Stimulated activated effector memory CD8-positive, alpha-beta T cell treated with anti-CD3 and anti-CD28 coated beads, Interleukin-12 subunit alpha, Interleukin-12 subunit beta, amount 100 ng/mL, for 72 hours (primary cell): ENCODE data around the gene STPG1.

Source experiments
- ATAC-seq: fragments of 150-1000 bp; cut with Tn5 transposase; 2 replicates; pipeline ENCODE4 v1.10.0; 2021
- DNase-seq, 2 donors: peaks; one replicate each; pipeline ENCODE4 v3.0.0; 2021 to 2022; ENCODE audit warnings: low spot score in 2 of 2
- H3K27ac Mint-ChIP-seq: one replicate; pipeline ENCODE4 v1.8.0; 2022; ENCODE audit warnings: mild to moderate bottlenecking, mixed read lengths
- H3K36me3 Mint-ChIP-seq: one replicate; pipeline ENCODE4 v1.8.0; 2022; ENCODE audit warnings: mild to moderate bottlenecking, mixed read lengths
- H3K4me1 Mint-ChIP-seq: one replicate; pipeline ENCODE4 v1.8.0; 2022; ENCODE audit warnings: mixed read lengths
- H3K4me3 Mint-ChIP-seq: one replicate; pipeline ENCODE4 v1.8.0; 2022; ENCODE audit warnings: mild to moderate bottlenecking, mixed read lengths
- H3K9me3 Mint-ChIP-seq: one replicate; pipeline ENCODE4 v1.8.0; 2022; ENCODE audit warnings: mixed read lengths

Gene STPG1

GRCh38 chr1:24441480-24441879 is 27.9 kb upstream of the STPG1 start:
- Mint-ChIP-seq H3K9me3 (no peaks in the 10 kb centered on the region), H3K36me3 (peaks cover 16% of the 10 kb centered on the region), H3K27ac (peak overlapping the region; percentile 64), H3K4me1 (peaks cover 6% of the 10 kb centered on the region), H3K4me3 (no peak overlapping the region)
- ATAC-seq (no peak), DNase-seq (no peak)

DNA sequence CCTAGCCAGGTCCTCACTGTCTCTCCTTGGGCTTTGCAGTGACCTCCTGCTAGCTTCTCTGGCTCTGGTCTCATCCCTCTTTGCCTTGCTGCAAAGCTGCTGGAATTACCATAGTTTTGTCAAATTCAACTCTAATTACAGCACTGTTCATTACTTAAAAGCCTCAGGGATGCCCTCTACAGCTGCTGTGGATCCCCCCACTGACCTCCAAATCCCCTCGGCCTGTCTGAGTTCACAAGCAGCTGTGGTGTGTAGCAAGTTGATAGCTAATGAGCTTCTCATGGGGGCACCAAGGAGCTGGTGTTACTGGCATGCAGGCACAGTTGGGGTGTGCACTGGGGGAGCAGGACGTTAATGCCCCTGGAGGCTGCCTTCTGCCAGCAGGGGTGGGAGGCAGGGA is 26.9 kb upstream of the STPG1 start:
- Mint-ChIP-seq H3K9me3 (no peaks in the 10 kb centered on the region), H3K4me3 (no peak overlapping the region), H3K36me3 (peaks cover 13% of the 10 kb centered on the region), H3K27ac (peak overlapping the region; percentile 64), H3K4me1 (peaks cover 6% of the 10 kb centered on the region)
- ATAC-seq, result no peak
- DNase-seq, result no peak

DNA sequence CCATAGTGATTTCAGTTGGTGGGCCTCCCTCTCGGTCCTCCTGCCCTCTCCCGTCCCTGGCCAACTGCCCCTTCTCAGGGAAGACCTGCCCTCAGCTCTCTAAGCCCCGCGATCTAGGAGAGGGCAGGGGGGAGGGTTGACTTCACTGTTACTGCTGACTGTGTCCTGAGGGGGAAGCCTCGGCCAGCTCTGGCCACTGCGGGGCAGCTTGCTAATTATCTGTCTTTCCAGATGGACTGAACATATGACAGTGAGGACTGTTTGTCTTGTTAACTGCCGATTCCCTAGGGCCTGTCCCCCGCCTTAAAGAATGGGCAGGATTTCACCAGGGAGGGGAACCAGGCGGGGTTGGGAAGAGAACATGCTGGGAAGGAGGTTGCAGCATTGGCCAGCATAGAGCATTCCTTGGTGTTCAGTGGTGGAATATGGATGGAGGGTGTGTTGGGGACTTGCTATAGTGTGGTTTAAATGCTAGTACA is 24.9 kb upstream of the STPG1 start:
- no peak overlapping the region for H3K4me3 Mint-ChIP-seq
- DNase-seq, result no peak
- ATAC-seq, result no peak
- H3K9me3 Mint-ChIP-seq, result no peaks in the 10 kb centered on the region
- H3K4me1 Mint-ChIP-seq, result peaks cover 6% of the 10 kb centered on the region
- H3K27ac Mint-ChIP-seq, result no peak overlapping the region
- peaks cover 5% of the 10 kb centered on the region for H3K36me3 Mint-ChIP-seq

GRCh38 chr1:24437631-24438396 is 24.2 kb upstream of the STPG1 start:
- H3K4me1 Mint-ChIP-seq, result peaks cover 6% of the 10 kb centered on the region
- H3K9me3 Mint-ChIP-seq, result no peaks in the 10 kb centered on the region
- no peak for ATAC-seq
- peak overlapping the region; percentile 20 for H3K27ac Mint-ChIP-seq
- no peak for DNase-seq
- peaks cover 6% of the 10 kb centered on the region for H3K36me3 Mint-ChIP-seq
- H3K4me3 Mint-ChIP-seq, result no peak overlapping the region

- Mint-ChIP-seq H3K4me3 (no peak overlapping the region), H3K4me1 (peaks cover 1% of the 10 kb centered on the region), H3K36me3 (peaks cover 6% of the 10 kb centered on the region), H3K27ac (no peak overlapping the region), H3K9me3 (no peaks in the 10 kb centered on the region)
- ATAC-seq (no peak), DNase-seq (no peak)
Measured at GRCh38 chr1:24435782-24436365, 22.3 kb upstream of the STPG1 start.

- Mint-ChIP-seq H3K9me3 (no peaks in the 10 kb centered on the region), H3K4me1 (peaks cover 19% of the 10 kb centered on the region), H3K4me3 (no peak overlapping the region), H3K27ac (no peak overlapping the region), H3K36me3 (peaks cover 26% of the 10 kb centered on the region)
- DNase-seq (no peak), ATAC-seq (no peak)
Measured at GRCh38 chr1:24427545-24427862, 13.9 kb upstream of the STPG1 start.

DNA sequence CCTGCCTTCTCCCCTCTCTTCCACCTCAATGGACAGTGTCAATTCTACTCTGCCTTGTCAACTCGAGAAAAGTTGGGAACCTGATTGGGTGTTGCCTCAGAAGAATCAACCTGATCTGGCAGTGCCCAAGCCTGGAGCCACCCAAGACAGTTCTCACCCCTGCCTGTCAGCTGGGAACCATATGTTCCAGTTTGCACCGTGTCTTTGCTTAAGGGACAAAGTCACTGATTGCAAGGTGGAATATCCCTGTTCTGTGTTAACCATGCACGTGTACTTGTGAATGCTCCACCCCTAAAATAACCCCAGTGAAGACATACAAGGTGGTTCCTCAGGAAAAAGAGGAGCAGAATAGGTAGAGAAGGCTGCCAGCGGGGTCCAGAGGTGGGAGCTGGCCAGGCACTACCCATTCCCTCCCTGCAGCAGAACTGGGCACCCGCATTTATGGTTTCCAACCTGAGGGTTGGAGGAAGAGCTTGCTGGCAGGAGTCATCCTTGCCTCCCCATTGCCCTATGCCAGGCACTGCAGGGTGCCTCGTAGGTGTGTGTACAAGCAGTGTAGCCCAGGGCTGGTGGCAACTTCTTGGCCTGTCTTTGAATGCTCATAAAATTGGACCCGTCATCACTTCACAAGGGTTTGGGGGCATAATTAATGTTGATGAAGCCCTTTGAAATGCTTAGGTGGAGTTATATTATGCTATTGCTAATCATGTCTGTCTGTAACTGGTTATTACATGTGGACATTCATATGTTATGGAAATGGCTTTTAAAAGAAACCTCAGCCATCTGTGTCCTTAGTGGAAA is 13.4 kb upstream of the STPG1 start:
- Mint-ChIP-seq H3K27ac (peak overlapping the region; percentile 23), H3K4me3 (no peak overlapping the region), H3K4me1 (peaks cover 19% of the 10 kb centered on the region), H3K9me3 (no peaks in the 10 kb centered on the region), H3K36me3 (peaks cover 32% of the 10 kb centered on the region)
- ATAC-seq (no peak), DNase-seq (no peak)

DNA sequence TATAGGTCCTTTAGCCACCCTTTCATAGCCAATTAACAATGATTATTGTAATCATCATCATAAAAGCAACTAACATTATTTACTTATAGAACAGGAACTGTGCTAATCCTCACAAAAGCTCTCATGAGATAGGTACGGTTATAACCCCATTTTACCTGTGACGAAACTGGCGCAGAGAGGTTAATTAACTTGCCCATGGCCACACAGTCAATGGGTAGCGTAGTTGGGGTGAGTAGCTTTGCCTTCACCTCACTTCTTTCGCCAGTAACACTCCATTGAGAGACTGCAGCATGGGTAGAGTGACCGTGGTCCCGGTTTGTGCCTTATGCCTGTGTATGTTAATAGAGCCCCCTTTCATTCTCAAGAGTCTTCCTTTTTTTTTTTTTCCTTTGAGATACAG is 12.3 kb upstream of the STPG1 start:
- H3K4me1 Mint-ChIP-seq, result peaks cover 19% of the 10 kb centered on the region
- H3K4me3 Mint-ChIP-seq, result no peak overlapping the region
- ATAC-seq (no peak), DNase-seq (no peak)
- H3K27ac Mint-ChIP-seq, result peak overlapping the region; percentile 23
- H3K36me3 Mint-ChIP-seq, result peaks cover 42% of the 10 kb centered on the region
- H3K9me3 Mint-ChIP-seq, result no peaks in the 10 kb centered on the region

GRCh38 chr1:24425441-24425840 is 11.9 kb upstream of the STPG1 start:
- Mint-ChIP-seq H3K36me3 (peaks cover 47% of the 10 kb centered on the region), H3K4me3 (no peak overlapping the region), H3K27ac (no peak overlapping the region), H3K4me1 (peaks cover 19% of the 10 kb centered on the region), H3K9me3 (no peaks in the 10 kb centered on the region)
- DNase-seq (no peak), ATAC-seq (no peak)

GRCh38 chr1:24424990-24425389 is 11.4 kb upstream of the STPG1 start:
- DNase-seq (no peak), ATAC-seq (no peak)
- H3K27ac Mint-ChIP-seq, result no peak overlapping the region
- H3K4me3 Mint-ChIP-seq, result no peak overlapping the region
- H3K36me3 Mint-ChIP-seq, result peaks cover 52% of the 10 kb centered on the region
- H3K9me3 Mint-ChIP-seq, result no peaks in the 10 kb centered on the region
- peaks cover 19% of the 10 kb centered on the region for H3K4me1 Mint-ChIP-seq

DNA sequence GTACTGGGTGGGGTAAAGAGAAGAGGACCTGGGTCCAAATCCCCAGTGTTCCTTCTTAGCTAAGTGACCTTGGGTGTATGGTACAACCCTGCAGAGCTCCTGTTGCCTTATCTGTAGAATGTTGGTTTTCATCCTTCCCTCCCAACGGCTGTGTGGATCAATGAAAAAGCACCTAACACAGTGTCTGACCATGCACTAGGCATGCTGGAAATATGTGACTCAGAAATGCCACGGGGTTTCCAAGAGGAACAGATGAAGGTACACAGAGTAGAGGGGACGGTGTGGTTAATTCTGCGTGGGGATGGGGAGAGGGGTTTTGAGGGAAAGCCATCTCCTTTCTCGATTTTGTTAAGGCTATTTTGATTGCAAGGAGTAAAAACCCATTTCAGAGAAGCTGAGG is 10.6 kb upstream of the STPG1 start:
- Mint-ChIP-seq H3K4me3 (no peak overlapping the region), H3K4me1 (peaks cover 22% of the 10 kb centered on the region), H3K9me3 (no peaks in the 10 kb centered on the region), H3K36me3 (peaks cover 59% of the 10 kb centered on the region), H3K27ac (peak overlapping the region; percentile 33)
- no peak for ATAC-seq
- no peak for DNase-seq

- ATAC-seq (no peak), DNase-seq (no peak)
- no peak overlapping the region for H3K27ac Mint-ChIP-seq
- H3K4me1 Mint-ChIP-seq, result peaks cover 43% of the 10 kb centered on the region
- peaks cover 68% of the 10 kb centered on the region for H3K36me3 Mint-ChIP-seq
- no peaks in the 10 kb centered on the region for H3K9me3 Mint-ChIP-seq
- H3K4me3 Mint-ChIP-seq, result no peak overlapping the region
Measured at GRCh38 chr1:24421502-24421901, 7.9 kb upstream of the STPG1 start.

DNA sequence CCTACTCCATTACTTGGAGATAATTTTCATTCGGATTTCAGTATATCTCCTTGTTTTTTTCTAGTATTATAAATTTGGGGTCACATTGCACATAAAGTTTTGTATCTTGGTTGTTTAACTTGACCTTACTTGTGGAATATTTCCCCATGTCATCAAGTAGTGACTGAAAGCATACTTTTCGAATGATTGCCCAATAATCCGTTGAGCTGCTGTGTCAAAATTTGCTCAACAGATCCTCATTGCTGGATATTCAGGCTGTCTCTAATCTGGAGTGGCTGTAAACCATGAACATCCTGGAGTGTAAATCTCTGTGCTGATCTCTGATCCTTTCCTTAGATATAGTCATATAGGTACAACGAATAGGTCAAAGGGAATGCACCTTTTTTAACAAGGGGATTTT is 7.0 kb upstream of the STPG1 start:
- Mint-ChIP-seq H3K4me1 (peaks cover 51% of the 10 kb centered on the region), H3K9me3 (no peaks in the 10 kb centered on the region), H3K27ac (no peak overlapping the region), H3K36me3 (peaks cover 62% of the 10 kb centered on the region), H3K4me3 (no peak overlapping the region)
- ATAC-seq, result no peak
- DNase-seq, result no peak

- Mint-ChIP-seq H3K9me3 (no peaks in the 10 kb centered on the region), H3K36me3 (peaks cover 54% of the 10 kb centered on the region), H3K27ac (peak overlapping the region; percentile 85), H3K4me3 (no peak overlapping the region), H3K4me1 (peaks cover 56% of the 10 kb centered on the region)
- no peak for DNase-seq
- no peak for ATAC-seq
Measured at GRCh38 chr1:24418898-24419628, 5.5 kb upstream of the STPG1 start.

DNA sequence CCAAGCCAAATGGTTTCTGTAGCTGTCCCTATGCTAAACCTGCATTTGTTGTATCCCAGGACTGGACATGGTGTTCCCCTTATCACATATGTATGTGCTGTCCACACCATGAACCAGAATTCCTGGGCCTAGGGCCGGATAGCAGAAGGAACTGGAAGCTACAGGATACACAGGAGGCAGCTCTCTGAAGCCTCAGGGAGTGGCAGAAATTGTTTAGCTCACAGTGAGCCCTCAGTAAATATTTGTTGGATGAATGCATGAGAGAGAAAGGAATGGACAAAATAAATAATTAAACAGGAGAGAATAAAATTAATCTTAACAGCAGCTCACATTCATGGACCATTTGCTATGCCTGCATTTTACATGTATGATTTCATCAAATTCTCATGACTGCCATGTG is 4.1 kb upstream of the STPG1 start:
- Mint-ChIP-seq H3K4me3 (peak overlapping the region; percentile 96), H3K9me3 (no peaks in the 10 kb centered on the region), H3K4me1 (peaks cover 55% of the 10 kb centered on the region), H3K36me3 (peaks cover 44% of the 10 kb centered on the region), H3K27ac (peak overlapping the region; percentile 91)
- ATAC-seq (no peak), DNase-seq (no peak)
